ENCODE measurements around the gene KHDRBS1.
"Not testable (repeated sequence)": the region's sequence is repeated elsewhere in the genome, so short reads cannot be mapped to it uniquely, and the experiment has no call there.

The KHDRBS1 gene

GRCh38 chr1:32010246-32010645 lies 3.4 kb upstream of the KHDRBS1 start:
- DNase-seq (ENCODE audit: low read depth), result no peak
- H3K4me3 ChIP-seq (ENCODE audit: low read depth, low read length), result no peak overlapping the region

DNA sequence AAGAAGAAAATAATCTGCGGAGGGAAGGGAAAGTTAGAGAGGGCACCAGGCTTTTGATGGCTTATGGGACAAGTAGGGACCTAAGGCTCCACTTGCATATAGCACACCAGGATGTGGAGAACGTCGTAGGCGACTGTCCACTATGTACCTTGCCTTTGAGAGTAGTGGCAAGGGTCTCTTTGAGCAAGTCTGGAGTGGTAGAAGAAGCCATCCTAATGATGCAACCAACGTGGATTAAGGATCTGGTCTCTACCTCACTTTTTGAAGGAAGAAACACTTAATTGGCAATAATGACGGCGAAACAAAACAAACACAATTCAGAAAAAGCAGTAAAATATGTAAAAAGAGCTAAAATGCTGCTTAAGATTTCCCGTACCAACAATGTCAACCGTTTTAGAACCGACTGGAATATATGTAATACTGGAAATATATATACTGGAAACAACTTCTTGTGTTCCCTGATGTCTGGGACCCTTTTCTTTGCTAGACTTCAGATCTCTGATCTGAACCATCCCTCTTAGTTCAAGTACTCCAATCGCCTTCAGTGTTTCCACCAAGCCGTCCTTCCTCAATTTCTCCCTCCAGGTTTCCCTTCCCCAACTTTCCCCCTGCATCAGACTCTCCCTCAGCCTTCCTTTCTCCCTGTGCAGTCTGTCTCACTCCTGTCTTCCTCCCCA lies 821 bp upstream of the KHDRBS1 start:
- no peak for DNase-seq (ENCODE audit: low read depth)
- H3K4me3 ChIP-seq (ENCODE audit: low read depth, low read length), result peak overlapping the region; percentile 98

GRCh38 chr1:32014199-32014947 lies 705 bp downstream of the KHDRBS1 start:
- no peak for DNase-seq (ENCODE audit: low read depth)
- peak overlapping the region; percentile 98 for H3K4me3 ChIP-seq (ENCODE audit: low read depth, low read length)

DNA sequence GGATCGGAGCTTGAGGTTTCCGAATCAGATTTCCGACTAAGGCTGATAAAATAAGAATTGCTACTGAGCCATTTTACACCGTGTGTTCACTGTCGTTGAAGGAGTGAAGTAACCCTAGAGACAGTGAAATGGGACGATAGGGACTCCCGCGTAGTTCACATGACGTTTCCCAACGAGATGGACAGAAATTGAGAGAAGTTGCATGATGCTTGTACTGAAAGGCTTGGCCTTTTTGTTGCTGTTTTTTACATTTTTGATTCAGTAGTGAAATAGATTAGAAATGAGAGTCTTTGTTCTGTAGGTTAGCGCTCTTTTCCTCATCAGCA lies 1.2 kb downstream of the KHDRBS1 start:
- no peak for DNase-seq (ENCODE audit: low read depth)
- peak overlapping the region; percentile 98 for H3K4me3 ChIP-seq (ENCODE audit: low read depth, low read length)

- no peak overlapping the region for H3K4me3 ChIP-seq (ENCODE audit: low read depth, low read length)
- DNase-seq (ENCODE audit: low read depth), result no peak
These were observed 6.7 kb downstream of the KHDRBS1 start for GRCh38 chr1:32020339-32020738.

DNA sequence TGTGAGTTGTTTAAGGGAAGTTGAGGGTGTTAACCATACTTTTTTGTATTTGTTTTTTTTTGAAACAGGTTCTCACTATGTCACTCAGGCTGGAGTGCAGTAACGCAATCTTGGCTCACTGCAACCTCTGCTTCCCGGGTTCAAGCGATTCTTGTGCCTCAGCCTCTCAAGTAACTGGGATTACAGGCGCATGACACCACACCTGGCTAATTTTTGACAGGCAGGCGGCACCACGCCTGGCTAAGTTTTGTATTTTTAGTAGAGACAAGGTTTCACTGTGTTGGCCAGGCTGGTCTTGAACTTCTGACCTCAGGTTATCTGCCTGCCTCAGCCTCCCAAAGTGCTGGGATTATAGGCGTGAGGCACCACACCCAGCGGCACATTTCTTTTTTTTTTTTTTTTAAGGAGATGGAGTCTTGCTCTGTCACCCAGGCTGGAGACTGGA lies 7.9 kb downstream of the KHDRBS1 start:
- H3K4me3 ChIP-seq (ENCODE audit: low read depth, low read length); DNase-seq (ENCODE audit: low read depth): not testable (repeated sequence)

DNA sequence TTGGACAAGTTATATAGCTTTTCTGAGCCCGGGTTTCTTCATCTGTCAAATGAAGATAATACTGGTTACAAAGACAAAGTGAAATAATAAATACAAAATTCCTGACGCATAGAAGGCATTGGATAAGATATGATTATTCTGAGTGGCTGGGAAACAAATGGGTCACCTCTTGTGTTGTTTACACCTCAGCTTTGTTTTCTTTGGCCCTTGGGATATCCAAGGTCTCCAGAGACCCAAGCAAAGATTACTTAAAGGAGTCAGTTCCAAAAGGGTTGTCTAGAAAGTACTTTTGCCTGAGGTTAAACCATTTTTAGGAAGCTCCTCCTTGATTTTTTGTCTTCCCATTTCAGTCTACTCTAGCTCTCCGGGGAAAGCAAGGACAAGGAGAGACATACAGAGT lies 9.7 kb downstream of the KHDRBS1 start:
- no peak for DNase-seq (ENCODE audit: low read depth)
- H3K4me3 ChIP-seq (ENCODE audit: low read depth, low read length), result no peak overlapping the region

- DNase-seq (ENCODE audit: low read depth), result no peak
- no peak overlapping the region for H3K4me3 ChIP-seq (ENCODE audit: low read depth, low read length)
These were observed 11.8 kb downstream of the KHDRBS1 start for GRCh38 chr1:32025515-32025914.

- no peak overlapping the region for H3K4me3 ChIP-seq (ENCODE audit: low read depth, low read length)
- DNase-seq (ENCODE audit: low read depth), result no peak
These were observed 15.1 kb downstream of the KHDRBS1 start for GRCh38 chr1:32028746-32029145.

DNA sequence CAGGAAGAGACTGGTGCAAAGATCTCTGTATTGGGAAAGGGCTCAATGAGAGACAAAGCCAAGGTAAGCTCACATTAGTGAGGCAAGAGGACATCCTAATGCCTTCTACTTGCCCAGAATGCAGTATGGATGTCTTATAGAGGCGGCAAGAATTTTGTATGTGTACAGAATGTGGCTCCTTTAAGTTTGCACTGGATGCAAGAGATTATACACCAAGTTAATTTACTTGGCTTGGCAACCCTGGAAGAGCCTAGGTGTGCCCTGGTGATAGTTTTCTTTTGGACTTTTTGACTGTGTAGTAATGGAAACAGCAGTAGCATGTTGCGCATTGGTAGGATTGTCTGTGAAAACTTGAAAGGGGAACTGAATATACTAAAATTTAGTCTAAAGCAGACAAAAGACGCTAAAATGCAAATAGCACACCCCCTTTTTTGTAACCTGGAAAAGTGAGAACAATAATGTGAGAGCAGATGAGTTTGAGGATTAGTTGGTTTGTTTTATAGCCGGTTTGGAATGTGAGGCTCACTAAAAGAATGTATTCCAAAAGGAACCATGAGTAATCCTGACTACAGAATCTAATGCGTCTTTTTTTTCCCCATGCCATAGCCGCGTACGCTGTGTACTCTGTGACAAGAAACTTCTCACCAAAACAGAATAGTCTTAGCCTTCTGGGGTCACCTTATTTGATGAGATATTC lies 18.1 kb downstream of the KHDRBS1 start:
- no peak overlapping the region for H3K4me3 ChIP-seq (ENCODE audit: low read depth, low read length)
- DNase-seq (ENCODE audit: low read depth), result peak; percentile 58

- DNase-seq (ENCODE audit: low read depth), result no peak
- H3K4me3 ChIP-seq (ENCODE audit: low read depth, low read length), result no peak overlapping the region
These were observed 18.6 kb downstream of the KHDRBS1 start for GRCh38 chr1:32032275-32032615.

DNA sequence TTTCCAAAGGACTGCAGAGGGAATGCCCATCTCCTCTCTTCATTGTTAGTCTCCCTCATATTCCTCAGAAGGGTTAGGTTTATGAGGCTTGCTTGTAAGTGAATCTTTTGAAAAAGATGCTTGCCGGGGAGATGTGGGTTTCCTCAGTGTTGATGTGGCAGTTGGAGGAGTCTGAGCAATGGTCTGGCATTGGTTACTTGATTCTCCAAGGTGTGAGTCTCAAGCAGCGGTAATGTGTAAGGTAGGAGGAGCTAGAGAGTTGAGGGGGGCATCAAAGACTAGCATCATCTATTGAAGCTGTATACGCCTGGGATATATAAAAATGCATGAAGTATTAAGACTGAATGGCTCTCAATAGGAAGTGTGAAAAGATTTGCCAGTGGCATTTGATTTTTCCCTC lies 21.5 kb downstream of the KHDRBS1 start:
- no peak overlapping the region for H3K4me3 ChIP-seq (ENCODE audit: low read depth, low read length)
- no peak for DNase-seq (ENCODE audit: low read depth)

- H3K4me3 ChIP-seq (ENCODE audit: low read depth, low read length), result no peak overlapping the region
- no peak for DNase-seq (ENCODE audit: low read depth)
These were observed 27.0 kb downstream of the KHDRBS1 start for GRCh38 chr1:32040711-32041110.

GRCh38 chr1:32042330-32042729 lies 28.7 kb downstream of the KHDRBS1 start:
- no peak overlapping the region for H3K4me3 ChIP-seq (ENCODE audit: low read depth, low read length)
- DNase-seq (ENCODE audit: low read depth), result no peak

DNA sequence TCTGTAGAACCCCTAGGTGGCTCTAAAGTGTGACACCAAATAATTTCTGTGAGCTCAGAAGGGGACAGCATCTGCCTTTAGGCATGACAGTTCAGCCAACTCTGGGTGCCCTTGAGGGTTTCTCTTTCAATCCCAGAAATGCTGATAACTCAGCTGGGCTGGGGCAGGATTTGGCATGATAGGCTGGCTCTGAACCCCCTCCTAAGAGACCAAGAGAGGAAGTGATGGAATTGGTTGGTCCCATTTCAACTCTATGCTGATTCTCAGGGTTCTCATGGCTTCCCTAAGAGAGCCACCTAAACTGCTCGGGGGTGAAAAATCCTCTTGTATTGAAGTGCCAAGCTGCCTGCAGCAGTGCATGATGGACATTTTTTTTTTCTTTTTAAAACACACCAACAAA lies 30.6 kb downstream of the KHDRBS1 start:
- no peak for DNase-seq (ENCODE audit: low read depth)
- H3K4me3 ChIP-seq (ENCODE audit: low read depth, low read length), result no peak overlapping the region

DNA sequence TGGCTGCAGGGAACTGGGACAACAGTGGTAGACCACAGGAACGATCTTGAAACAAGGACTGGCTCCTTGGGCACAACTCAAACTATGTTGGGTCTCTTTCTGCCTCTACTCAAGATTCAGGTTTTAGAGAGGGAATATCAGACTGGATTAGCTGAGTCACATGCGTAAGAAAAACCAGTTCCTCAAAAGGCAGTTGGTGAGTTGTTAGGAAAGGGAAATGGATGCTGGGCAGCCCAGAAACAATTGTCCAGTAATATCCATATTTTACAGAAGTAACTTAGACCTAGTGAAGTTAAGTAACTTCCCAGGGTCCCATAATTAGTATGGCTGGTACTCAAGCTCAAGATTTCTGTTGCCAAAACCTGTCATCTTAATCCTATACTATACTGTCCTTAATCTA lies 32.1 kb downstream of the KHDRBS1 start:
- DNase-seq (ENCODE audit: low read depth), result no peak
- H3K4me3 ChIP-seq (ENCODE audit: low read depth, low read length), result no peak overlapping the region

GRCh38 chr1:32047701-32048100 lies 34.0 kb downstream of the KHDRBS1 start:
- DNase-seq (ENCODE audit: low read depth), result no peak
- no peak overlapping the region for H3K4me3 ChIP-seq (ENCODE audit: low read depth, low read length)

DNA sequence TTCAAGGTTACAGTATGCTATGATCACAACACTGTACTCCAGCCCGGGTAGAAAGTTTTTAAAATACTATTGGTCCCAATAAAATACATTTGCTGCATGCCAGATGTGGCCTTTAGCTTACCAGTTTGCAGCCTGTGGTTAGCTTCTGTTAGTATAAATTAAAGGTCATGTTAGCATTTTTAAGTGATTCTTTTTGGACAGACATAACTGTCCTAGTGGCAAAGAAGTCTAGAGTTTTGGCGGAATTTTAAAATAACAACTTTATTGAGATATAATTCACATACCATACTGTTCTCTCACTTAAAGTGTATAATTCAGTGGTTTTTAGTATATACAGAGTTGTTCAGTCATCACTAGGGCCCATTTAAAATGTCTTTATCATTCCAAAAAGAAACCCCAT lies 34.8 kb downstream of the KHDRBS1 start:
- no peak for DNase-seq (ENCODE audit: low read depth)
- no peak overlapping the region for H3K4me3 ChIP-seq (ENCODE audit: low read depth, low read length)

- H3K4me3 ChIP-seq (ENCODE audit: low read depth, low read length), result no peak overlapping the region
- no peak for DNase-seq (ENCODE audit: low read depth)
These were observed 38.0 kb downstream of the KHDRBS1 start for GRCh38 chr1:32051706-32052105.

DNA sequence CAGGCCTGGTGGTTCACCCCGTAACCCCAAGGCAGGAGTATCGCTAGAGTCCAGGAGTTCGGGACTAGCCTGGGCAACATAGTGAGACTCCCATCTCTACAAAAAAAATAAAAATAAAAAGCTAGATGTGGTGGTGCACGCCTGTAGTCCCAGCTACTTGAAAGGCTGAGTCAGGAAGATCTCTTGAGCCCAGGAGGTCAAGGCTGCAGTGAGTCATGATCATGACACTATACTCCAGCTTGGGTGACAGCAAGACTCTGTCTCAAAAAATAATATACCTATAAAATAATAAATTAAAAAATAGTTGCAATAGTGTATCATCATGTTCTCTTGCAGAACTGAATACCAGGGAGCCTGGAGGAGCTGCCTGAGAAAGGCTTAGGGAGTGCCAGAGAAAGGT lies 39.2 kb downstream of the KHDRBS1 start:
- DNase-seq (ENCODE audit: low read depth), result no peak
- no peak overlapping the region for H3K4me3 ChIP-seq (ENCODE audit: low read depth, low read length)

DNA sequence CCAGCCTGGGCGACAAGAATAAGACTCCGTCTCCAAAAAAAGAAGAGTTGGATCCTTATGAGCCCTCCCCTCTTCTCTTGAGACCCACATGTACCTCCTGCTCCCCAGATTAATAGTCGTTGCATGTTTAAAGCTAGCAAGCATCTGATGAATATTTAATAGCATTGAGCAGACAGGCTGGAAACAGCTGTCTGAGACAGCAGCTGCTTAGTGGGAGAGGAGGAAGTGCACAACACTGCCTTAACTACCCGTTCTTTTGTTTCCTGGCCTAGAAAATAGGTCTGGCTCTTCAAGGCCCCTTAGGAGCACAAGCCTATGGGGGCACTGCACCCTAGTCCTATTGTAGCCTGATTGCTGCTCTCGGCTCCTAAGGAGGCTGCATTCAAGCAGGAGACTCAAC lies 41.7 kb downstream of the KHDRBS1 start:
- no peak for DNase-seq (ENCODE audit: low read depth)
- H3K4me3 ChIP-seq (ENCODE audit: low read depth, low read length), result no peak overlapping the region
